Inflammatory macrophage treated with lipopolysaccharide for 4 hours (primary cell): ENCODE data around the gene SVOP.

Experiments
- DNase-seq: peaks from one replicate; pipeline ENCODE4 v3.0.0-alpha.2; 2020

SVOP gene

DNA sequence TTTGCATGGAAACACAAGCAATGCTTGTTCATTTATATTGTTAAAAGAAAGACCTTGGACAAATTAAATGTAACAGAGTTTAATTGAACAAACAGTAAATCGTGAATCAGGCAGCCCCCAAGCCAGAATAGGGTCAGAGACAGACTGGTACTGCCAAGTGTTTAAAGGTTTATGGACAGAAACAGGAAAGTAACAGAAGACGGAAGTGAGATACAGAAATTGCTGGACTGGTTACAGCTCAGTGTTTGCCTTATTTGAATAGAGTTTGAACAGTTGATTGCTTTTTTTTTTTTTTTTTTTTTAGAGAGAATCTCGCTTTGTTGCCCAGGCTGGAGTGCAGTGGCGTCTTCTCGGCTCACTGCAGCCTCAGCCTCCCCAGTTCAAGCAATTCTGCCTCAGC, 90.7 kb downstream of the SVOP start:
- peak; percentile 38 for DNase-seq

- no peak for DNase-seq
These were observed 92.2 kb downstream of the SVOP start for GRCh38 chr12:108928695-108929094.

DNA sequence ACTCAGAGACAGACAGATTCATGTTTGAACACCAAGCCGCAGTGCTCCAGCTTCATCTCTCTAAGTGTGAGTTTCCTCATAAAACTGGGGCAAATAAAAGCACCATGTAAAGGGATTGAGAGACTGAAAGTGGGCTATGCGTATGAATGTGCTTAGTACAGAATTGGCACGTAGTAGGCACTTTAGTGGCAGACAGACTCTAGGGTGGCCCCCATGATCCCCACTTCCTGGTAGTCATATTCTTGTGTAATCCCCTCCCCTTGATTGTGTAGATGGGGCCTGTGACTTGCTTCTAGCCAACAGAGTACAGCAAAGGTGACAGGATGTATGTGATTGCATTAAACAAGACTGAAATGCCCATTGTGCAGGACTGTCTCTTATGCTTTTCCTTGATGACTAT, 98.0 kb downstream of the SVOP start:
- no peak for DNase-seq

DNA sequence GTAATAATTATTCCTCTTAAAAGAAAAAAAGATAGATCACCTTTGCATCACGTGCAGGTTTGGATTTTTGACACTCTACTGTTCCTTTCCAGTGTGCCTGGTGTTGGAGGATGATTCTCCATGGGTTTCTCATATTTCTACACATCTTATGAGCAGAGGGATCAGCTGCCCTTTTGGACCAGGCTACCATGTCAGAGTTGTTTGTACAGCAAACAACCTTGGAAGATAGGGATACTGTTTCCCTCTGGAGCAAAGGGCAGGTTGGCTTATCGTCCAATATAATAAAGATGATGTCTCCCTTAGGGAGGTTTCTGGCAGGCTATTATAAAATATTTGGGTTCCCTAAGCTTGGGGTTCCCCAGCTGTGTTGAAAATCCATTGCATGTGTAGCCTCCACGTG, 98.9 kb downstream of the SVOP start:
- no peak for DNase-seq

DNA sequence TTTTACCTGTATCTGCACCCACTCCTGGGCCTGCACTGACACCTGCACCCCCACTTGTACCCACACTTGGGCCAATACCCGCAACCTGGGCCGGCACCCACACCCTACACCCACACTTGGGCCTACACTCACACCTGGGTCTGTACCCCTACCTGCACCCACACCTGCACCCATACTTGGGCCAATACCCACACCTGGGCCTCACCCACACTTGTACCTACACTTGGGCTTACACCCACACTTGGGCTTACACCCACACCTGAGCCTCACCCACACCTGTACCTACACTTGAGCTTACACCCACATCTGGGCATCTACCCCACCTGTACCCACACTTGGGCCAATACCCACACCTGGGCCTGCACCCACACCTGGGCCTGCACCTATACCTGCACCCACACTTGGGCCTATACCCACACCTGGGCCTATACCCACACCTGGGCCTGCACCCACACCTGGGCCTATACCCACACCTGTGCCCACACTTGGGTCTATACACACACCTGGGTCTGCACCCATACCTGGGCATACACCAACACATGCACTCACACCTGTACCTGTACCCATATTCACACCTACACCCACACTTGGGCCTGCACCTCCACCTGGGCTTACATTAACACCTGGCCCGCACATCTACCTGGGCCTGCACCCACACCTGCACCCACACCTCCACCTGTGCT, 101.8 kb downstream of the SVOP start:
- no peak for DNase-seq

DNA sequence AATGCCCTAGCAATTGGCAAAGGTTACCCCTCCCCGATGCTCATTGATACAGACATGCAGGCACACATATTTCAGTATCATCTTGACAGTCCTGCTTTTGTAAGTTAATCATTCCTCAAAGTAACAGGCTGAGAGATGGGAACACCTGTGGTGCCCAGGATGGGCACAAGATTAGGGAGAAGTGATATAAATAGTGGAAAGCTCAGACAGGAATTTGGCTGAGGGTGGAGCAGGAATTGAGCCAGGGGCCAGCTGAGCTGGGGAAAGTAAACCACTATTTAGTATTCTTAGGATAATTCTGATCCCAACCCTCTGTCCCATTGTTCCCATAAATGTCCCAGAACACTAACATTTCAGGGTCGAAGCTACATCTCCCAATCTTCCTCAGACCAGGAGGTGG, 102.7 kb downstream of the SVOP start:
- no peak for DNase-seq

GRCh38 chr12:108916336-108916735, 104.5 kb downstream of the SVOP start:
- no peak for DNase-seq

DNA sequence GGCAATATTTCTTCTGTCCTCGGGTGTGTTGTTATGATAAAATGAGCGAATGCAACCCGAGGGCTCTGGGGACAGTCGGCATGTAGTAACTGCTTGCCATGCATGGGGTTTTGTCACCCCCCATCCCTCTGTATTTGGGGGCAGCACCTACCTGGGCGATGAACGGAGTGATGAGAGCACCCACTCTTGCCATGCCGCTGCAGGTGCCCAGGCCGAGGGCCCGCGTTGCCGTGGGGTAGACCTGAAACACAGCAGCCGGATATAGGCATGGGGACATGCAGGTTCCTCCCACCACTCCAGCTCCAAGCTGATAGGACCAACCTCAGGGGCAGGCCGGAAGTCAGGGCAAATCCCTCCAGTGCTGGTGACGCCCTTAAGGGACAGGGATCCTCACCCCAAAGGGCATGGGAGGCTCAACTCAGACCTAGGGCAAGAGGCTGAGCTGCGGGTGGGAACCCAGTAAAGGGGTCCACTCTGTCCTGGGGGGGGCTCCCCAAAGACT, 105.2 kb downstream of the SVOP start:
- no peak for DNase-seq

DNA sequence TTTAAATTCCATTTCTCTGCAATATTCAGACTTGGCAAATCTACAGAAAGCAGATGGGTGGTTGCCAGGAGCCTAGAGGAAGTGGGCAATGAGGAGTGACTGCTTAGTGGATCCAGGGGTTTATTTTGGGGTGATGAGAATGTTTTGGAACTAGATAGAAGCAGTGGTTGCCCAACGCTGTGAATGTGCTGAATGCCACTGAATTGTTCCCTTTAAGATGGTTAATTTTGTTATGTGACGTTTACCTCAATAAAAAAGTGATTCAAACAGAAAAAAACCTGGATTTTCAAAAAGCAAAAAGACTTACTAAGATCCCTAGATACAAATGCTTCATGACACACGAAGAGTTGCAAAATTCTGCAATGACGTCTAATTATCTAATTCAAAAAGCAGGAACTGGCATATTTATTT, 106.7 kb downstream of the SVOP start:
- DNase-seq = peak; percentile 89

DNA sequence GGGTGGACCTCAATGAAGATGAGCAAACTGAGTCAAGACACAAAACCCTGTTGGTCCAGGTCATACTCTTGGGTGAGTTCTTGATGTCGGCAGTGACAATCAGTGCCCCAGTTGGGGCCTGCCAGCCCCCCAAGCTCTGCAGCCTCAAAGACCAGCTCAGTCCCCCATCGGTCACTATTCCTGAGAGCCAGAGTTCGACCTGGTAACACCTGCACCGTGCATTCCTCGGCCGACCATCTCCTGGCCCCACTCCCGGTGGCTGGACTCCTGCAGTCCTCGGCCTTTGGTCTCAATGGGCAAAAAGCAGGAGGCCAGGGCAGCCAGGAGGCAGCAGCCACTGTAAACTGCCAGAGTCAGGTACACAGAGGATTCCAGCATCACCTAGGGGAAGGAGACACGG, 108.5 kb downstream of the SVOP start:
- DNase-seq = no peak

DNA sequence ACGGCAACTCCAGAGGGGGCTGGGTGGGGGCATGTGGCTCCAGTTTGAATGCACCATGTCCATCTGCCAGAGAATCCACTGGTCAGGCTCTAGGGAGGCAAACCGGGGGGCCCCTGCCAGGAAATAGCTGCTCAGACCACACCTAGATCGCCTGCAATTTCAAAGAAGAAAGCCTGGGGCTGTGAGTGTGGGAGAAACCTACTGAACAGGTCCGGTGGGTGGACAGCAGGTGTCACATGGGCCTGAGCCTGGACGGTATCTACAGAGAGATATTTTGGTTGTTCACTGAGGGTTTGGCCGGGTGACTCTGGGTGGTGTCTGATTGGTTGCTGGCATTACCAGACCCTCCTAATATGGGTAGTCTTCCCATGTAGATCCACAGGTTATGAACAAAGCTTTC, 109.0 kb downstream of the SVOP start:
- no peak for DNase-seq

DNA sequence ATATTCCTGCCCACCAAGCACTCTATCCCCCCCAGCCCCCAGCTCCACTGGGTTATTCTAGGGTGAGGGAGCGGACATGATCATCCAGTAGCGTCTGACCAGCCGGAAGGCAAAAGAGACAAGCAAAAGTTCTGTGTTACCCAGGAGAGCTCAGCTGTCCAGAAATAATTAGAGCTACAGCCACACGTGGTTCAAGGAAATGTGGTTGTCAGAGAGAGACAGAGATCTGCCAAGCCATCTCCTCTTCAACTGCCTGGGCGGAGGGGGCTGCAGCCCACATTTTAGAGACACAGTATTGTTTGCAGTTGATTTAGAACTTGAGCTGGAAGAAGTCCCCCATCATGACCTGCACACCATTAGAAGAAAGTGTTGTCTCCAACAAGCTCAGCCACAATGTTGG, 110.5 kb downstream of the SVOP start:
- no peak for DNase-seq

GRCh38 chr12:108907839-108908351, 113.0 kb downstream of the SVOP start:
- DNase-seq = peak; percentile 57

- no peak for DNase-seq
These were observed 113.9 kb downstream of the SVOP start for GRCh38 chr12:108906971-108907370.

GRCh38 chr12:108905725-108906124, 115.1 kb downstream of the SVOP start:
- DNase-seq = peak; percentile 77

- DNase-seq = no peak
These were observed 121.7 kb downstream of the SVOP start for GRCh38 chr12:108899145-108899544.

DNA sequence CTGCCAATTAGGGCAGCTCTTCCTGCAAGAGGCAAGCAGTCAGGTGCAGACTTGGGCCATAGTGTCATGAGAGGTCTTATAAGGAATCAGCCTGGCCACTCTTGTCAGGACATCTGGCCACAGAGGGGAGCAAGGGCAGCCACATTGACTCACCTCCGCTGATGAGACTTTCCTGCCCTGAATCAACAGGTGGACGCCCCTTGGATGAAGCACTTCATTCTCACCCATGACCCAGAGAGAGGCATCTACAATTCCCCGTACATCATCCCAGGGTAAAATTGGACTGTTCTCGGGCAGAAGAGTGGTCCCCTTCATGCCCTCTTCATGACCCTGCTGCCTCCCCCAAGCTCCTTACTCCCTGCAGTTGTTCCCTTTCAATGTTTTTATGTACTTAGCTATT, 124.1 kb downstream of the SVOP start:
- DNase-seq = no peak

- DNase-seq = no peak
These were observed 124.5 kb downstream of the SVOP start for GRCh38 chr12:108896336-108896735.

DNA sequence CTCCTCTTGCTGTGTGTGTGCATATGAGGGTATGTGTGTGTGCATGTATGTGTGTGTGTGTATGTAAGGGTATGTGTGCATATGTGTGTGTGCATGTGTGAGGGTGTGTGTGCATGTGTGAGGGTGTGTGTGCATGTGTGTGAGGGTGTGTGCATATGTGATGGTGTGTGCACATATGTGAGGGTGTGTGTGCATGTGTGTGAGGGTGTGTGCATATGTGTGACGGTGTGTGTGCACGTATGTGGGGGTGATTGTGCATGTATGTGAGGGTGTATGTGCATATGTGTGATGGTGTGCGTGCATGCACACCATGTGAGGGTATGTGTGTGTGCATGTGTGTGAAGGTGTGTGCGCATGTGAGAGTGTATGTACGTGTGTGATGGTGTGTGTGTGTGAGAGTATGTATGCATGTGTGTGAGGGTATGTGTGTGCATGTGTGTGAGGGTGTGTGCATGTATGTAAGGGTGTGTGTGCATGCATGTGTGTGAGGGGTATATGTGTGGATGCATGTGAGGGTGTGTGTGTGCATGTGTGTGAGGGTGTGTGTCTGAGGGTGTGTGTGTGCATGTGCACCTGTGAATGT, 125.6 kb downstream of the SVOP start:
- no peak for DNase-seq

- DNase-seq = no peak
These were observed 130.7 kb downstream of the SVOP start for GRCh38 chr12:108890208-108890607.

DNA sequence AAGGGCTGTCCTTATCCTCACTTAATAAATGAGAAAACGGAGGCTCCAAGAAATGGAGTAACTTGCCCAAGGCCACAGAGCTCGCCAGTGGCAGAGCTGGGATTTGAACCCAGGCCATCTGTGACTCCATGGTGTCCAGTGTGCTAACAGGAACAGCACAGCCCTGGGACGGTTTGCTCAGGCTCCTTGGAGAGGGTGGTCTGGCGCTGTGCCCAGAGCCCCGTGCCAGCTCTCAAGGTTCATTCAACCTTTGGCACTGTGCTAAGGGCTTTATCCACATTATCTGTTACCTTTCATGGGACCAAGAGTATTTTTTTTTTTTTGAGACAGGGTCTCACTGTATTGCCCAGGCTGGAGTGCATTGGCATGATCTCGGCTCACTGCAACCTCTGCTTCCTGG, 132.8 kb downstream of the SVOP start:
- DNase-seq = no peak

DNA sequence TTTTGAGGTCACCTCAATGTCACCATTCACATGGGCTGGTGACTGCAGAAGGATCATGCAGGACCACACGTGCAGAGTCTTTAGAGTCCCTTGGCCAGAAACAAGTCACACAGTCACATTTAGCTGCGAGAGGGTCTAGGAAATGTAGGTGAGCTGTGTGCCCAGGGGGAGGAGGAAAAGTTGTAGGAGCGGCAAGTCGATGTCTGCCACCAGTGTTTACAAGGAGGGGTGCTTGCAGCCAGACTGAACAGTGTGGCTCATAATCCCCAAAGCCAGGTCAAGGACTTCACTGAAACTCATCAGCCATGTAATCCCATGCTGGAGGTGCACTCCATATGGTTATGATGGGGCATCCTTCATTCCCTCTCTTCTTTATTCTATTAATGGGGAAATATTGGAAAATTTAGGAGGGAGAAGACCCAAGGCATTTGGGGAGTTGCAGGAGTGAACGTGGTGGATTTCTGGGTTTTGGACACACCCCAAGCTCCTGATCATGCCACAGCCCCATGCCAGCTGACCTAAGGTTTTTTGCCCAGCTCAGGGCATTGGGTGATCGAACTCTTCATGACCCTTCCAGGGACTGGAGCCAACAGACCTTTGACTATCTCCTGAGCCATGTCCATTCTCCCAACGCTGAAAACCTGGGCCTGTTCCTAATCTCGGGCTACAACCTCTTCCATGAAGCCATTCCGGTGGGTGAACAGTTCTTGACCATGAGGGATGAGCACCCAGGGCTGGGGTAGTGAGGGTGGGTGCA, 133.8 kb downstream of the SVOP start:
- DNase-seq = no peak

GRCh38 chr12:108884116-108885012, 136.5 kb downstream of the SVOP start:
- DNase-seq = peak; percentile 93
